ENCODE results near the gene ZNF311. TPM values are rescaled to one million over a fixed set of nuclear protein-coding genes. Genes with fewer than 3 reads are reported as not detected.

The ZNF311 gene
- total RNA-seq, 1 donor from 2014 or later: 0.52 TPM

DNA sequence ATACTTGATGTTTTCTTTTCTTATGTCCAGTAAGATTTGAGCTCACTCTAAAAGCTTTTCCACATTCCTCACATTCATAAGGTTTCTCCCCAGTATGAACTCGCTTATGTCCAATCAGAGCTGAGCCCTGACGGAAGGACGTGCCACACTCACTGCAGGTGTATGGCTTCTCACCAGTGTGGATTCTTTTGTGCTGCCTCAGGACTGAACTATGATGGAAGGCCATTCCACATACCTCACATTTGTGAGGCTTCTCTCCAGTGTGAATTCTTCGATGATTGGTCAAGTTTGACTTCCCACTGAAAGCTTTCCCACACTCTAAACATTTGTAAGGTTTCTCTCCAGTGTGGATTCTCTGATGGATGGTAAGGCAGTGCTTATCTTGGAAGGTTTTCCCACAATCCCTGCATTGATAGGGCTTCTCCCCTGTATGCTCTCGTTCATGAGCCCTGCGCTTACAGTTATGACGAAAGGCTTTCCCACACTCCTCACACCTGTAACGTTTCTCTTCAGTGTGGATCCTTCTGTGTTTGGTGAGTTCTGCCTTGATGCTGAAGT is 9.9 kb downstream of the ZNF311 start:
- TF ChIP-seq, protein P1, sequence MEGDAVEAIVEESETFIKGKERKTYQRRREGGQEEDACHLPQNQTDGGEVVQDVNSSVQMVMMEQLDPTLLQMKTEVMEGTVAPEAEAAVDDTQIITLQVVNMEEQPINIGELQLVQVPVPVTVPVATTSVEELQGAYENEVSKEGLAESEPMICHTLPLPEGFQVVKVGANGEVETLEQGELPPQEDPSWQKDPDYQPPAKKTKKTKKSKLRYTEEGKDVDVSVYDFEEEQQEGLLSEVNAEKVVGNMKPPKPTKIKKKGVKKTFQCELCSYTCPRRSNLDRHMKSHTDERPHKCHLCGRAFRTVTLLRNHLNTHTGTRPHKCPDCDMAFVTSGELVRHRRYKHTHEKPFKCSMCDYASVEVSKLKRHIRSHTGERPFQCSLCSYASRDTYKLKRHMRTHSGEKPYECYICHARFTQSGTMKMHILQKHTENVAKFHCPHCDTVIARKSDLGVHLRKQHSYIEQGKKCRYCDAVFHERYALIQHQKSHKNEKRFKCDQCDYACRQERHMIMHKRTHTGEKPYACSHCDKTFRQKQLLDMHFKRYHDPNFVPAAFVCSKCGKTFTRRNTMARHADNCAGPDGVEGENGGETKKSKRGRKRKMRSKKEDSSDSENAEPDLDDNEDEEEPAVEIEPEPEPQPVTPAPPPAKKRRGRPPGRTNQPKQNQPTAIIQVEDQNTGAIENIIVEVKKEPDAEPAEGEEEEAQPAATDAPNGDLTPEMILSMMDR (IDR thresholded peaks at IDR 0.05): no peak
- no peaks in the 10 kb centered on the region for H3K36me3 Mint-ChIP-seq (ENCODE audit: low read depth)
- DNase-seq (ENCODE audit: low spot score): no peak
- H3K4me3 Mint-ChIP-seq (ENCODE audit: unreplicated experiment): no peak overlapping the region
- H3K27me3 Mint-ChIP-seq (ENCODE audit: low read depth): peaks cover 14% of the 10 kb centered on the region
- H3K9me3 Mint-ChIP-seq (ENCODE audit: low read depth): no peaks in the 10 kb centered on the region
- H3K27ac Mint-ChIP-seq (ENCODE audit: unreplicated experiment): no peak overlapping the region
- H3K4me1 Mint-ChIP-seq (ENCODE audit: low read depth): no peaks in the 10 kb centered on the region

DNA sequence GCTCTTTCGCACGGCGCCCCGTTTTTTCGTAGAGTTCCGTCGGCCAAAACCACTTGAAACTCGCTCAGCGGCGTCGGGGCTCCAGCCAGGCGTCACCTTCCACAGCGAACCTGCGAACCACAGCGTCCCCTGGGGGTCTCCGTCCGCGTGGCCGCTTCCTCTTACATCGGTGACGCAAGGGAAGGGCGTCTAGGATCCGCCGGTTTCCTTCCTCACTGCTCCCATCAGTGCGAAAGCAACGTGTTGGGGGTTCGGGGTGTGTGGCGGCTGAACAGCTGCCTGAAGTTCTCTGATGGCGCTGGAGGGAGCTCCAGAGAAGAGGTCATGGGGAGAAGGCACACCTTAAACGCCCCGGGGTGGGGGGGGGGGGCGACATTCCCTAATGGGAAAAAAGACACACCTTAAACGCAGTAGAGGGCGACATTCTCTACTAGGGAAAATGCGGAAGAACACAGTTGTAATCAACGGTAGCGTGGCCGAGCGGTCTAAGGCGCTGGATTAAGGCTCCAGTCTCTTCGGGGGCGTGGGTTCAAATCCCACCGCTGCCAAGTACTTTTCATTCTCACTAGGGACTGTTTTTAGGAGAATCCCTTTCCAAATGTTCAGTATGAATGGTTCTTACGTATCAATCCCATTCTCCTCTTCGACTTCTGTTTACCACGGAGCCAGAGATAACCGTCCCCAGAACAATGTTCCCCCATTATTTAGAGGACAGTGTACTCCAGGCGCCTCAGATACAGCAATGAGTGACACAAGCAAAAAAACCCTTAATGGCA is 16.4 kb downstream of the ZNF311 start:
- Mint-ChIP-seq H3K36me3 (ENCODE audit: low read depth) (no peaks in the 10 kb centered on the region), H3K27ac (ENCODE audit: unreplicated experiment) (no peak overlapping the region), H3K4me1 (ENCODE audit: low read depth) (peaks cover 30% of the 10 kb centered on the region), H3K9me3 (ENCODE audit: low read depth) (peaks cover 4% of the 10 kb centered on the region), H3K4me3 (ENCODE audit: unreplicated experiment) (peak overlapping the region; percentile 73), H3K27me3 (ENCODE audit: low read depth) (no peaks in the 10 kb centered on the region)
- DNase-seq (ENCODE audit: low spot score): no peak
- TF ChIP-seq, protein P1 (IDR thresholded peaks at IDR 0.05): peak; percentile 75

DNA sequence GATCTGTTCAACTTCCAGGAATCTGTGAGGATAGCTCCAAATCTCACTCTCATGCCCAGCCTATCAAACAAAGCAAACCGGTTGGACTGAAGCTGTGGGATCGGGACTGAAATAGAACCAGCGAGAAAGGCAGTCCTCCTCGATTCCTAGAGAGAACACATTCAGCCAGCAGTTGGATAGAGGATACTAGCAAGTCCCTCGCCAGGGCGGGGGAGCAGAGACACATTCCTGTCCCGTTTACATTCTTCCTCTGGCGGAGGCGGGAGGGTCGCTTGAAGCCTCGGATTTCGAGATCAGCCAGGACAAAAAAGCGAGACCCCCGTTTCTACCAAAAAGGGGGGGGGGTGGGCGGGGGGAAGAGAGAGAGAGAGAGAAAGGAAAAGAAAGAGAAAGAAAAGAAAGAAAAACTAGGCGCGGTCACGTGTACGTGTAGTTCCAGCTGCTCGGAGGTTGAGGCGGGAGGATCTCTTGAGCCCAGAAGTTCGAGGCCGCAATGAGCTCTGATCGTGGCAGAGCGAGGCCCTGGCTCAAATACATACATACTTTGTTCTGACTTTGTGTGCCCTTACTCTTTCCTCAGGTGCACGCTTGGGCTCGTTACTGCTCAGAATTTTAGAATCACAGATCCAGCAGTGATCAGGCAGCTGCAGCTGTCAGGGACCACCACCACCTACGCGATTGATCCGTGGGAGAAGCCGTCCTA is 19.5 kb downstream of the ZNF311 start:
- Mint-ChIP-seq H3K36me3 (ENCODE audit: low read depth) (no peaks in the 10 kb centered on the region), H3K4me3 (ENCODE audit: unreplicated experiment) (peak overlapping the region; percentile 80), H3K27me3 (ENCODE audit: low read depth) (no peaks in the 10 kb centered on the region), H3K9me3 (ENCODE audit: low read depth) (peaks cover 4% of the 10 kb centered on the region), H3K27ac (ENCODE audit: unreplicated experiment) (peak overlapping the region; percentile 91), H3K4me1 (ENCODE audit: low read depth) (peaks cover 43% of the 10 kb centered on the region)
- DNase-seq (ENCODE audit: low spot score): no peak
- TF ChIP-seq, protein P1 (IDR thresholded peaks at IDR 0.05): no peak

DNA sequence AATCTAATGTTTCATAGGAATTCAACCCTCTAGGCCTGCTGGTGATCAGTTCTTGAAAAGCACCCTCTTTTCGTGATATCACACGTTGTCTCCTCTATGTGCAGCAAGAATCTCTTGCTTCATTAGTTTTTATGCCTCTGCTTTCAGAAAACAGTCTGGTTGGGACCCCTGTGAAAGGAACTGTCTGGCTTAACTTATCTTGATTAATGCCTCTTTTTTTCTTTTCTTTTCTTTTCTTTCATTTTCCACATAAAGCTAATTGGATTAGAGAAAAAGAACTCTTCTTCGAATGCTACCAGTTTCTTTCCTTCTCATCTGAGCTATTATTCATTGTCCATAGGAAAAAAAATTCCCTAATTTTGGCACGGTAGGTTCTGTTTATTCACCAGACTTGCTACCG is 21.3 kb downstream of the ZNF311 start:
- Mint-ChIP-seq H3K9me3 (ENCODE audit: low read depth) (peaks cover 4% of the 10 kb centered on the region), H3K27me3 (ENCODE audit: low read depth) (no peaks in the 10 kb centered on the region), H3K27ac (ENCODE audit: unreplicated experiment) (no peak overlapping the region), H3K4me1 (ENCODE audit: low read depth) (peaks cover 46% of the 10 kb centered on the region), H3K36me3 (ENCODE audit: low read depth) (no peaks in the 10 kb centered on the region), H3K4me3 (ENCODE audit: unreplicated experiment) (peak overlapping the region; percentile 80)
- DNase-seq (ENCODE audit: low spot score): no peak
- TF ChIP-seq, protein P1 (IDR thresholded peaks at IDR 0.05): no peak

DNA sequence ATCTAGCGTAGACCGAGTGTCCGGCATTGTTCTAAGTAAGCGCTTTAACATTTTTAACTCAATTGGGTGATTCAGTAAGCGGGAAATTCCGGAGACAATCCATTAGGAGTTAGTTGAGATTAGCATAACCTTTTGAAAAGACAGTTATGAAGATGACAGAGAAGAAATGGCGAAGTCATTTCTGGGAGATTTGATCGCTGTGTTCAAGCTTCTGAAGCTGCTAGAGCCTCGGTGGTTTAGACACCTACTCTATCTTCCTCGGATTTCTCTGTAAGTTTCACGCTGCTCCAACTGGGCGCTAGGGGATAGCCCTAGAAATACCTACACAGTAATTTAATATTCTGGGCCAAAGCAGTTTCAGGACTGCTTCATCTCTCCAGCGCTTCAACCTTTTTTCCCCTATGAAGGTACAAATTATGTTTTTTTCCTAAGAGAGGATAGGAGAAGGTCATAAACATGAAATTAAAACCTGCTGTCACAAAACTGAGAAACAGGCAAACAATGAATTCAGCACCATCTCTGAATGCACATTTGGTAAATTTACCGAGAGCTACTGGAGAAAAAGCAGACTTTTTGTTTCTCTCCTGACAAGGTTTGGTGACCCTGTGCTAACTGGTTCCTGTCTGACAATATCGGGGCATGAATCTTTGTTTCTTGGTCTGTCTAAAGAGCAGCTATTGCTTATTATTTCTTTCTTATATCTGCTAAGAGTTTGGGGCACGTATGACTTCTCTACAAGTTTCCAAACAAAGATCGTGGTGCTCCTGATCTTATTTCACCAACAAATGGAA is 22.4 kb downstream of the ZNF311 start:
- no peak for DNase-seq (ENCODE audit: low spot score)
- H3K4me1 Mint-ChIP-seq (ENCODE audit: low read depth): peaks cover 47% of the 10 kb centered on the region
- TF ChIP-seq, protein P1 (IDR thresholded peaks at IDR 0.05): peak; percentile 51
- no peaks in the 10 kb centered on the region for H3K27me3 Mint-ChIP-seq (ENCODE audit: low read depth)
- H3K4me3 Mint-ChIP-seq (ENCODE audit: unreplicated experiment): peak overlapping the region; percentile 70
- peak overlapping the region; percentile 90 for H3K27ac Mint-ChIP-seq (ENCODE audit: unreplicated experiment)
- no peaks in the 10 kb centered on the region for H3K9me3 Mint-ChIP-seq (ENCODE audit: low read depth)
- no peaks in the 10 kb centered on the region for H3K36me3 Mint-ChIP-seq (ENCODE audit: low read depth)

Data from chondrocyte (in vitro differentiated cells).